Cardiac muscle cell (in vitro differentiated cells and primary cell): ENCODE measurements around the gene ELAC2. TPM values are rescaled to one million over a fixed set of nuclear protein-coding genes. Genes with fewer than 3 reads are reported as not detected.

ENCODE experiments used
- DNase-seq, 2 donors: peaks; one replicate each; pipeline versions ENCODE4 v3.0.0 to v3.0.0-alpha.2; 2010 to 2017; ENCODE audit warnings: low read depth in 1 of 2, low spot score in 1 of 2
- H3K27ac ChIP-seq: fragments of 200-600 bp; sonication (generic); 2 replicates; pipeline ENCODE4 v1.5.1; 2016
- H3K27me3 ChIP-seq: fragments of 200-600 bp; sonication (generic); 2 replicates; pipeline ENCODE4 v1.6.0; 2016; ENCODE audit warnings: control low read depth
- H3K36me3 ChIP-seq: fragments of 200-600 bp; sonication (generic); 2 replicates; pipeline ENCODE4 v1.5.1; 2016; ENCODE audit warnings: control low read depth
- H3K4me1 ChIP-seq: fragments of 200-600 bp; sonication (generic); 2 replicates; pipeline ENCODE4 v1.8.1; 2017; ENCODE audit warnings: low read depth, mild to moderate bottlenecking, mixed run types
- H3K4me3 ChIP-seq: fragments of 200-600 bp; sonication (generic); 2 replicates; pipeline ENCODE4 v1.5.1; 2016; ENCODE audit warnings: mild to moderate bottlenecking
- H3K9me3 ChIP-seq: fragments of 200-600 bp; sonication (generic); 2 replicates; pipeline ENCODE4 v1.5.1; 2017; ENCODE audit warnings: low read depth, mild to moderate bottlenecking, control low read depth
- CTCF ChIP-seq: IDR thresholded peaks from 2 replicates; pipeline ENCODE4 v1.5.1; 2012; ENCODE audit warnings: low read depth, mild to moderate bottlenecking, low read length
- polyA plus RNA-seq: library from polyadenylated mRNA; unstranded; fragments of >200 nt; fragmentation: Nextera tagmentation; extraction: Ambion mirVana; gene quantifications from 2 replicates; pipeline ENCODE4 v1.2.1, GENCODE V29; 2016
- total RNA-seq: library from RNA; depleted of rRNA; stranded (reverse); fragments of >200 nt; gene quantifications from 2 replicates; pipeline ENCODE4 v1.2.3, GENCODE V29; 2016

ELAC2 gene
- total and polyA plus RNA-seq, 2 experiments from 2014 or later = 90.4 to 152 TPM

- H3K36me3 ChIP-seq = peaks cover 36% of the 10 kb centered on the region
- no peaks in the 10 kb centered on the region for H3K27me3 ChIP-seq
- TF ChIP-seq CTCF = no peak
- DNase-seq = peak in 1 of 2 donors; percentile 19
- H3K27ac ChIP-seq = peak overlapping the region; percentile 83
- H3K4me1 ChIP-seq = peaks cover 5% of the 10 kb centered on the region
- H3K9me3 ChIP-seq = no peaks in the 10 kb centered on the region
- peak overlapping the region; percentile 78 for H3K4me3 ChIP-seq
Measured at GRCh38 chr17:13016881-13017654, 759 bp downstream of the ELAC2 start.

GRCh38 chr17:13014801-13015200, 3.0 kb downstream of the ELAC2 start:
- H3K27me3 ChIP-seq = no peaks in the 10 kb centered on the region
- H3K27ac ChIP-seq = no peak overlapping the region
- H3K4me3 ChIP-seq = no peak overlapping the region
- DNase-seq = no peak
- peaks cover 5% of the 10 kb centered on the region for H3K4me1 ChIP-seq
- no peaks in the 10 kb centered on the region for H3K9me3 ChIP-seq
- H3K36me3 ChIP-seq = peaks cover 57% of the 10 kb centered on the region
- no peak for TF ChIP-seq CTCF

- H3K27me3 ChIP-seq = no peaks in the 10 kb centered on the region
- no peak for DNase-seq
- H3K27ac ChIP-seq = no peak overlapping the region
- H3K36me3 ChIP-seq = peaks cover 85% of the 10 kb centered on the region
- H3K4me3 ChIP-seq = no peak overlapping the region
- no peak for TF ChIP-seq CTCF
- H3K9me3 ChIP-seq = no peaks in the 10 kb centered on the region
- no peaks in the 10 kb centered on the region for H3K4me1 ChIP-seq
Measured at GRCh38 chr17:13010959-13011358, 6.9 kb downstream of the ELAC2 start.

GRCh38 chr17:13008461-13008860, 9.4 kb downstream of the ELAC2 start:
- TF ChIP-seq CTCF = no peak

GRCh38 chr17:13005530-13005929, 12.3 kb downstream of the ELAC2 start:
- Histone ChIP-seq H3K36me3 (peaks cover 68% of the 10 kb centered on the region), H3K27ac (no peak overlapping the region), H3K27me3 (no peaks in the 10 kb centered on the region), H3K4me1 (no peaks in the 10 kb centered on the region), H3K9me3 (no peaks in the 10 kb centered on the region), H3K4me3 (no peak overlapping the region)
- TF ChIP-seq CTCF = no peak
- no peak for DNase-seq

More at GRCh38 chr17:13008461-13008860, 9.4 kb downstream of the ELAC2 start:
- no peaks in the 10 kb centered on the region for H3K9me3 ChIP-seq
- H3K36me3 ChIP-seq = peaks cover 78% of the 10 kb centered on the region
- H3K4me1 ChIP-seq = no peaks in the 10 kb centered on the region
- H3K4me3 ChIP-seq = no peak overlapping the region
- H3K27me3 ChIP-seq = no peaks in the 10 kb centered on the region
- H3K27ac ChIP-seq = no peak overlapping the region
- DNase-seq = no peak
